ENCODE measurements around the gene KIF6.
"Not testable (repeated sequence)": the region's sequence is repeated elsewhere in the genome, so short reads cannot be mapped to it uniquely, and the experiment has no call there.

The KIF6 gene

GRCh38 chr6:39681674-39682121, 43.5 kb downstream of the KIF6 start:
- H3K36me3 ChIP-seq (ENCODE audit: control insufficient read depth, low read depth, low read length): no peaks in the 10 kb centered on the region
- H3K9ac ChIP-seq (ENCODE audit: low read length): no peak overlapping the region
- no peak overlapping the region for H3K4me3 ChIP-seq (ENCODE audit: low read length)
- H3K9me3 ChIP-seq (ENCODE audit: control insufficient read depth, low read depth, low read length): no peaks in the 10 kb centered on the region
- no peaks in the 10 kb centered on the region for H3K4me1 ChIP-seq (ENCODE audit: control insufficient read depth, low read depth, low read length)
- no peak overlapping the region for H3K27ac ChIP-seq (ENCODE audit: low read length)
- no peaks in the 10 kb centered on the region for H3K27me3 ChIP-seq (ENCODE audit: control insufficient read depth, insufficient read depth, low read length)

GRCh38 chr6:39678914-39679313, 46.3 kb downstream of the KIF6 start:
- Histone ChIP-seq H3K4me3 (ENCODE audit: low read length) (no peak overlapping the region), H3K27me3 (ENCODE audit: control insufficient read depth, insufficient read depth, low read length) (no peaks in the 10 kb centered on the region)

GRCh38 chr6:39677318-39677717, 47.9 kb downstream of the KIF6 start:
- not testable (repeated sequence) for H3K4me3 ChIP-seq (ENCODE audit: low read length); H3K27ac ChIP-seq (ENCODE audit: low read length); H3K27me3 ChIP-seq (ENCODE audit: control insufficient read depth, insufficient read depth, low read length); H3K36me3 ChIP-seq (ENCODE audit: control insufficient read depth, low read depth, low read length); H3K4me1 ChIP-seq (ENCODE audit: control insufficient read depth, low read depth, low read length); H3K9ac ChIP-seq (ENCODE audit: low read length); H3K9me3 ChIP-seq (ENCODE audit: control insufficient read depth, low read depth, low read length)

More at GRCh38 chr6:39678914-39679313, 46.3 kb downstream of the KIF6 start:
- Histone ChIP-seq H3K9ac (ENCODE audit: low read length) (no peak overlapping the region), H3K9me3 (ENCODE audit: control insufficient read depth, low read depth, low read length) (peaks cover 3% of the 10 kb centered on the region), H3K4me1 (ENCODE audit: control insufficient read depth, low read depth, low read length) (no peaks in the 10 kb centered on the region), H3K36me3 (ENCODE audit: control insufficient read depth, low read depth, low read length) (no peaks in the 10 kb centered on the region), H3K27ac (ENCODE audit: low read length) (no peak overlapping the region)

- H3K4me1 ChIP-seq (ENCODE audit: control insufficient read depth, low read depth, low read length): peaks cover 12% of the 10 kb centered on the region
Observed at GRCh38 chr6:39670519-39670918, 54.7 kb downstream of the KIF6 start.

GRCh38 chr6:39669973-39670342, 55.2 kb downstream of the KIF6 start:
- no peak overlapping the region for H3K4me3 ChIP-seq (ENCODE audit: low read length)
- no peak overlapping the region for H3K27ac ChIP-seq (ENCODE audit: low read length)
- no peak overlapping the region for H3K9ac ChIP-seq (ENCODE audit: low read length)
- H3K27me3 ChIP-seq (ENCODE audit: control insufficient read depth, insufficient read depth, low read length): no peaks in the 10 kb centered on the region
- no peaks in the 10 kb centered on the region for H3K36me3 ChIP-seq (ENCODE audit: control insufficient read depth, low read depth, low read length)
- peaks cover 12% of the 10 kb centered on the region for H3K4me1 ChIP-seq (ENCODE audit: control insufficient read depth, low read depth, low read length)
- H3K9me3 ChIP-seq (ENCODE audit: control insufficient read depth, low read depth, low read length): no peaks in the 10 kb centered on the region

More at GRCh38 chr6:39670519-39670918, 54.7 kb downstream of the KIF6 start:
- Histone ChIP-seq H3K27me3 (ENCODE audit: control insufficient read depth, insufficient read depth, low read length) (no peaks in the 10 kb centered on the region), H3K36me3 (ENCODE audit: control insufficient read depth, low read depth, low read length) (no peaks in the 10 kb centered on the region), H3K27ac (ENCODE audit: low read length) (no peak overlapping the region), H3K4me3 (ENCODE audit: low read length) (no peak overlapping the region), H3K9me3 (ENCODE audit: control insufficient read depth, low read depth, low read length) (peaks cover 3% of the 10 kb centered on the region), H3K9ac (ENCODE audit: low read length) (no peak overlapping the region)

GRCh38 chr6:39669207-39669972, 55.8 kb downstream of the KIF6 start:
- Histone ChIP-seq H3K4me3 (ENCODE audit: low read length) (peak overlapping the region; percentile 13), H3K9ac (ENCODE audit: low read length) (no peak overlapping the region), H3K36me3 (ENCODE audit: control insufficient read depth, low read depth, low read length) (no peaks in the 10 kb centered on the region), H3K9me3 (ENCODE audit: control insufficient read depth, low read depth, low read length) (no peaks in the 10 kb centered on the region), H3K4me1 (ENCODE audit: control insufficient read depth, low read depth, low read length) (peaks cover 12% of the 10 kb centered on the region), H3K27me3 (ENCODE audit: control insufficient read depth, insufficient read depth, low read length) (no peaks in the 10 kb centered on the region), H3K27ac (ENCODE audit: low read length) (no peak overlapping the region)

- Histone ChIP-seq H3K27me3 (ENCODE audit: control insufficient read depth, insufficient read depth, low read length) (no peaks in the 10 kb centered on the region), H3K9me3 (ENCODE audit: control insufficient read depth, low read depth, low read length) (no peaks in the 10 kb centered on the region), H3K4me3 (ENCODE audit: low read length) (no peak overlapping the region), H3K4me1 (ENCODE audit: control insufficient read depth, low read depth, low read length) (peaks cover 12% of the 10 kb centered on the region), H3K36me3 (ENCODE audit: control insufficient read depth, low read depth, low read length) (no peaks in the 10 kb centered on the region), H3K9ac (ENCODE audit: low read length) (no peak overlapping the region), H3K27ac (ENCODE audit: low read length) (no peak overlapping the region)
Observed at GRCh38 chr6:39666706-39667489, 58.3 kb downstream of the KIF6 start.

- Histone ChIP-seq H3K4me3 (ENCODE audit: low read length) (no peak overlapping the region), H3K27me3 (ENCODE audit: control insufficient read depth, insufficient read depth, low read length) (no peaks in the 10 kb centered on the region), H3K36me3 (ENCODE audit: control insufficient read depth, low read depth, low read length) (no peaks in the 10 kb centered on the region), H3K9ac (ENCODE audit: low read length) (no peak overlapping the region), H3K4me1 (ENCODE audit: control insufficient read depth, low read depth, low read length) (peaks cover 12% of the 10 kb centered on the region), H3K9me3 (ENCODE audit: control insufficient read depth, low read depth, low read length) (no peaks in the 10 kb centered on the region), H3K27ac (ENCODE audit: low read length) (no peak overlapping the region)
Observed at GRCh38 chr6:39665861-39666260, 59.3 kb downstream of the KIF6 start.

GRCh38 chr6:39664173-39664572, 61.0 kb downstream of the KIF6 start:
- no peaks in the 10 kb centered on the region for H3K27me3 ChIP-seq (ENCODE audit: control insufficient read depth, insufficient read depth, low read length)
- H3K9ac ChIP-seq (ENCODE audit: low read length): no peak overlapping the region
- no peak overlapping the region for H3K27ac ChIP-seq (ENCODE audit: low read length)
- H3K9me3 ChIP-seq (ENCODE audit: control insufficient read depth, low read depth, low read length): no peaks in the 10 kb centered on the region
- no peak overlapping the region for H3K4me3 ChIP-seq (ENCODE audit: low read length)
- no peaks in the 10 kb centered on the region for H3K36me3 ChIP-seq (ENCODE audit: control insufficient read depth, low read depth, low read length)
- peaks cover 3% of the 10 kb centered on the region for H3K4me1 ChIP-seq (ENCODE audit: control insufficient read depth, low read depth, low read length)

GRCh38 chr6:39657355-39658135, 67.7 kb downstream of the KIF6 start:
- Histone ChIP-seq H3K9me3 (ENCODE audit: control insufficient read depth, low read depth, low read length) (no peaks in the 10 kb centered on the region), H3K27me3 (ENCODE audit: control insufficient read depth, insufficient read depth, low read length) (no peaks in the 10 kb centered on the region), H3K4me1 (ENCODE audit: control insufficient read depth, low read depth, low read length) (peaks cover 10% of the 10 kb centered on the region), H3K4me3 (ENCODE audit: low read length) (no peak overlapping the region), H3K9ac (ENCODE audit: low read length) (no peak overlapping the region), H3K27ac (ENCODE audit: low read length) (no peak overlapping the region), H3K36me3 (ENCODE audit: control insufficient read depth, low read depth, low read length) (no peaks in the 10 kb centered on the region)

- Histone ChIP-seq H3K27me3 (ENCODE audit: control insufficient read depth, insufficient read depth, low read length) (no peaks in the 10 kb centered on the region), H3K27ac (ENCODE audit: low read length) (no peak overlapping the region), H3K36me3 (ENCODE audit: control insufficient read depth, low read depth, low read length) (no peaks in the 10 kb centered on the region), H3K9ac (ENCODE audit: low read length) (no peak overlapping the region), H3K4me1 (ENCODE audit: control insufficient read depth, low read depth, low read length) (peaks cover 22% of the 10 kb centered on the region), H3K9me3 (ENCODE audit: control insufficient read depth, low read depth, low read length) (no peaks in the 10 kb centered on the region), H3K4me3 (ENCODE audit: low read length) (no peak overlapping the region)
Observed at GRCh38 chr6:39654121-39654520, 71.1 kb downstream of the KIF6 start.

All from iPS-18a (cell line).